Putamen (tissue), 1 donor: Measurements from ENCODE around the gene KCNS1.
"Not testable (repeated sequence)": the region's sequence is repeated elsewhere in the genome, so short reads cannot be mapped to it uniquely, and the experiment has no call there.

Experiments used
- DNase-seq: peaks from one replicate; pipeline ENCODE4 v3.0.0-alpha.2; 2016; ENCODE audit warnings: low spot score

KCNS1 gene, protein sequence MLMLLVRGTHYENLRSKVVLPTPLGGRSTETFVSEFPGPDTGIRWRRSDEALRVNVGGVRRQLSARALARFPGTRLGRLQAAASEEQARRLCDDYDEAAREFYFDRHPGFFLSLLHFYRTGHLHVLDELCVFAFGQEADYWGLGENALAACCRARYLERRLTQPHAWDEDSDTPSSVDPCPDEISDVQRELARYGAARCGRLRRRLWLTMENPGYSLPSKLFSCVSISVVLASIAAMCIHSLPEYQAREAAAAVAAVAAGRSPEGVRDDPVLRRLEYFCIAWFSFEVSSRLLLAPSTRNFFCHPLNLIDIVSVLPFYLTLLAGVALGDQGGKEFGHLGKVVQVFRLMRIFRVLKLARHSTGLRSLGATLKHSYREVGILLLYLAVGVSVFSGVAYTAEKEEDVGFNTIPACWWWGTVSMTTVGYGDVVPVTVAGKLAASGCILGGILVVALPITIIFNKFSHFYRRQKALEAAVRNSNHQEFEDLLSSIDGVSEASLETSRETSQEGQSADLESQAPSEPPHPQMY

DNA sequence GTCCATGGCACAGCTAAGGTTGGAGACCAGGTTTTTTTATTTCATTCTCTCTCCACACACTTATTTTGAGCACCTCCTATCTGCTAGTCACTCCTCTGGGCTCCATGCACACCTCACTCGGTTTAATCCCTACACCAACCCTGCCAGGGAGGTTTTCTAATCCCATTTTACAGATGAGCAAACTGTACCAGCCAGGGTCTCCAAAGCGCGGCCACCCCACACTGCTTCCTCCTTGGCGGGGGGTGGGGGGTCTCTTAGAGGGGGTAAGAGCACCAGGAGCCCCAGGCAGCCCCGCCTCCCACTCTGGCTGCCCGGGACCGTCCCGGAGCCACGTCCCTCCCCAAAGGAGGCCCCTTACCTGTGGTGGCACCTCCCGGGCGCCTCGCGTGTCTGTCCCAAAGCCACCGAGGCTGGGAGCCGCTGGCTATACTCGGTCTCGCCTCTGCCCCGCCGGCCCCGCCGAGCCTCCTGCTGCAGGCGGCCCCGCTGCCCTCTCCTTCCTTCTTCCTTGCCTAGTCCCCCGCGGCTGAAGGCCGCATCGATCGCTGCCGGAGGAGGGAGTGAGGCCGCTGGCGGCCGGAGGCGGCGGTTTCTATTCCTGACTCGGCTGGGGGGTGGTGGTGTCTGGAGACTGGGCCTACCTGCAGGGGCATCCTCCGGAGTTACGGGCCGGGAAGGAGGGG, at the start of gene KCNS1:
KCNS1 (minus strand) TSS at position 565 of the 683 bp plus-strand sequence. CDS start 1,891 bp downstream, outside the sequence.
- no peak for DNase-seq

DNA sequence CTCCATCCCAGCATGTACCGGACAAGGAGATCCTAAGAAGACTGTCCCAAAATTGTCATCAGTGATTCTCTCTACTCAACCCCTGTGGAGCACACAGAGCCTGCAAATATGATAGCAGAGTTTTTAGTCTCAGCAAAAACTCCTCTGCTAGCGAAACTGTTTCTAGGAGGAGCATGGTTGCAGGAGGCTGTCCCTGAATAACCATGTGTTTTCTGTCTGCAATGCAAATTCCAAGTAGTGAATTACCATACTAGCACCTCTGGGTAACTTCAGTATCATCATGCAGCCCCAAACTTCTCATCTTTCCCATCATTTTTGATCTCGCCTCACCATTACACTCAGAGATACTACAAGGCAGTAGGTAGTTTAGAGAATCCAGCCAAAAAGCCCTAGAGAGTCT, 48.1 kb upstream of the KCNS1 start:
- DNase-seq, result no peak

DNA sequence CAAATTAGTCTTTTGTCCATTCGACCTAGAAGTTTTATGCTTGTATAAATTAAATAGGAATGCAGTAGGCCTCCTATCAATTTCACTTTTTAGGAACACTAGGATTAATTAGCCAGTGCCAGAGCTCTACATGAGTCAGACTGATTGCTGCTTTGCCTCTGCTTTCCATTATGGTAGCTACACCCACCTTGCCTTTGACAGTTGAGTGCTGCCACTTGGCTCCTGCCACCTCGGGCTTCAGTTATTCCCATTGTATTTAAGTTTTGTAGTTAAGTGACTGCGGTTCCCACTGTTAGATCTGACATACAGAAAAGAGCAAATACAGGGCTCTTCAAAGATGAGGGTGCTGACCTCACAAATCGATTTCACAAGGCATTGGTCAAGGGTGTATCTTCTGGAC, 39.9 kb upstream of the KCNS1 start:
- DNase-seq, result peak; percentile 23

- not testable (repeated sequence) for DNase-seq
These were observed 38.9 kb upstream of the KCNS1 start for GRCh38 chr20:45139733-45140375.

GRCh38 chr20:45138561-45139300, 37.8 kb upstream of the KCNS1 start:
- DNase-seq, result no peak

DNA sequence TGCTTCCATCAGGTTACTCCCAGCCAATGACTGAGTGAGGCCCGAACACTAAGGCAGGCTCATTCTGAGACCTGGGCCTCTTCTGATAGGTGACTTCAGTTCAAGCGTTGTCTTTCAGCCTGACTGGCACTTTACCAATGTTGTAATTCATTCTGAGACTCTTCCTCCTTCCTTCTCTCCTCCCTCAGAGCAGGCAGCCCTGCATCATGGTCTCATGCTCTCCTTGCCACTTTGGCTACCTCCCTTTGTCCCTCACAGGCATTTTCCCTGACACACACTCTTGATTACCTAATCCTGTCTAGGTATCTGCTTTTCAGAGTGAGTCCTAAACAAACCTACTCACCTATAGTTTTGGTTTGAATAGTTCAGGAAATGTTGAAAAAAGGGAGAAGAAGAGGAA, 36.0 kb upstream of the KCNS1 start:
- no peak for DNase-seq

- DNase-seq, result no peak
These were observed 27.2 kb upstream of the KCNS1 start for GRCh38 chr20:45128099-45128498.

- no peak for DNase-seq
These were observed 23.4 kb upstream of the KCNS1 start, which contains the start of gene WFDC12 for GRCh38 chr20:45124365-45124764. WFDC12 (minus strand) TSS chr20:45124465; CDS start chr20:45124447, 18 bp downstream.

DNA sequence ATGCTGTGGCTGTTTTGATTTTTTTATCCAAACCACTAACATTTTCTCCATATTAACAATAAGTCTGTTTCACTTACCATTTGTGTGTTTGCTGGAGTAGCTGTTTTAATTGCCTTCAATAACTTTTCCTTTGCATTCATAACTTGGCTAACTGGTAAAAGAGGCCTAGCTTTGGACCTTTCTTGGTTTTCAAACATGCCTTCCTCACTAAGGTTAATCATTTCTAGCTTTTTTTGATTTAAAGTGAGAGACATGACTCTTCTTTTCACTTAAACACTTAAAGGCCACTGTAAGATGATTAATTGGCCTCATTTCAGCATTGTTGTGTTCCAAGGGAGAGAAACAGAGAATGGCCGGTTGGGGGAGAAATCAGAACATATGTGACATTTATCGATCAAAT, 20.5 kb upstream of the KCNS1 start:
- no peak for DNase-seq

DNA sequence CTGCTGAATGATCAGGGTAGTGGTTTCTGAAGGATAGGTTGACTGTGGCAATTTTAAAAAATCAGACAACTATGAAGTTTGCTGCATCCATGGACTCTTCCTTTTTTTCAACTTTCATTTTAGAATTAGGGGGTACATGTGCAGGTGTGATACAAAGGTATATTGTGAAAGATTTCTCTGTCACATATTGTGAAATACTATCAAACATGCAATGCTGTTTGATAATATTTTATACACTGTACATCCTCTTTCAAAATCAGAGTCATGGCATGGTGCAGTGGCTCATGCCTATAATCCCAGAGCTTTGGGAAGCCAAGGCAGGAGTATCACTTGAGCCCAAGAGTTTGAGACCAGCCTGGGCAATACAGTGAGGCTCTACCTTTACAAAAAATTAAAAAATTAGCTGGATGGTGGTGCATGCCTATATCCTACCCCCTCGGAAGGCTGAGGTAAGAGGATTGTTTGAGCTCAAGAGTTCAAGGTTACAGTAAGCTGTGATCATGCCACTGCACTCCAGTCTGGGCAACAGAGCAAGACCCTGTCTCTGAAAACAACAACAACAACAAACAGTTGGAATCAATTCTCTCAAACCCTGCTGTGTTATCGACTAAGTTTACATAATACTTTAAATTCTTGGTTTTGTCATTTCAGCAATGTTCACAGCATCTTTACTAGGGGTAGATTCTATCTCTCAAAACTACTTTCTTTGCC, 18.8 kb upstream of the KCNS1 start:
- no peak for DNase-seq

DNA sequence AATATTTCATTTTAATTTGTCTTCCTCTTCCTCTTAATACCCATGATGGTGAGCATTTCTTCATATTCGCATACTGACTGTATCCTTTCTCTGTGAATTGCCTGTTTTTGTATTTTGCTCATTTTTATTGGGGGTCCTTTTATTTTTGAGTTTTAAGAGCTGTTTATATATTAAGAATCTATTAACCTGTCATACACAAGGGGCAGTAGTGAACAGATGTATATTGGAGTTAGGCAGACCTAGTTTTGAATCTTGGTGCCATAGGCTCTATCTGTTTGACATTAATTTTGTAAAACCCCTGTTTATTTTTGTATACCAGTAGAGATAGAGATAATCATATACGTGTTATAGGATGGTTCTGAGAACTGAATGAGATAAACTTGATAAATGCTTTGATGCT, 17.1 kb upstream of the KCNS1 start:
- DNase-seq, result no peak

- DNase-seq, result no peak
These were observed 16.7 kb upstream of the KCNS1 start for GRCh38 chr20:45117581-45117980.

GRCh38 chr20:45115829-45116228, 14.9 kb upstream of the KCNS1 start:
- no peak for DNase-seq

- no peak for DNase-seq
These were observed 14.5 kb upstream of the KCNS1 start for GRCh38 chr20:45115386-45115774.

GRCh38 chr20:45114465-45115385, 13.8 kb upstream of the KCNS1 start, which contains the start of gene WFDC5:
WFDC5 (minus strand) TSS chr20:45115174; CDS start chr20:45115083, 91 bp downstream.
- DNase-seq, result no peak

DNA sequence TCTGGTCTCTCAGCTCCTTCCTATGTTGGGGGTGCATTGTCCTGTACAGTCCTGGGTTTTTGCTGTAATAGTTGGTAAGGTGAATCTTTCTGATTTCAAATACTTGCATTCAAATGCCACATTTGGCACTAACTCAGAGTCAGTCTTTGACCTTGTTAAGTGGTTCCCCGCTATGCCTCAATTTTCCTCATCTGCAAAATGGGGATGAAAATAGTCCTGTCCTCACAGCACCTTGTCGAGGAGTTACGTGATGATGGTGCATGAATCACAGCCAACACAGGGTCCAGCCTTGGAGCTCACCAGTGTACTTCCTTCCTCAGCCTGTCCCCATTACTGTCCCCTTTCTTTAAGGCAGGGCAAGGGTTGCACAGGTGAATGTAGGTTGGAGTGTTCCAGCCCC, 12.9 kb upstream of the KCNS1 start:
- DNase-seq, result no peak

- DNase-seq, result no peak
These were observed 11.8 kb upstream of the KCNS1 start for GRCh38 chr20:45112754-45113153.

- DNase-seq, result no peak
These were observed 11.0 kb upstream of the KCNS1 start for GRCh38 chr20:45111799-45112471.

GRCh38 chr20:45111285-45111684, 10.4 kb upstream of the KCNS1 start:
- DNase-seq, result no peak
